Cardiac muscle cell (in vitro differentiated cells and primary cell): ENCODE data around the gene BPIFB6. TPM values are rescaled to one million over a fixed set of nuclear protein-coding genes. Genes with fewer than 3 reads are reported as not detected.

ENCODE experiments used
- DNase-seq, 2 donors: peaks; one replicate each; pipeline versions ENCODE4 v3.0.0 to v3.0.0-alpha.2; 2010 to 2017; ENCODE audit warnings: low read depth in 1 of 2, low spot score in 1 of 2
- H3K27ac ChIP-seq: fragments of 200-600 bp; sonication (generic); 2 replicates; pipeline ENCODE4 v1.5.1; 2016
- H3K27me3 ChIP-seq: fragments of 200-600 bp; sonication (generic); 2 replicates; pipeline ENCODE4 v1.6.0; 2016; ENCODE audit warnings: control low read depth
- H3K36me3 ChIP-seq: fragments of 200-600 bp; sonication (generic); 2 replicates; pipeline ENCODE4 v1.5.1; 2016; ENCODE audit warnings: control low read depth
- H3K4me1 ChIP-seq: fragments of 200-600 bp; sonication (generic); 2 replicates; pipeline ENCODE4 v1.8.1; 2017; ENCODE audit warnings: low read depth, mild to moderate bottlenecking, mixed run types
- H3K4me3 ChIP-seq: fragments of 200-600 bp; sonication (generic); 2 replicates; pipeline ENCODE4 v1.5.1; 2016; ENCODE audit warnings: mild to moderate bottlenecking
- H3K9me3 ChIP-seq: fragments of 200-600 bp; sonication (generic); 2 replicates; pipeline ENCODE4 v1.5.1; 2017; ENCODE audit warnings: low read depth, mild to moderate bottlenecking, control low read depth
- CTCF ChIP-seq: IDR thresholded peaks from 2 replicates; pipeline ENCODE4 v1.5.1; 2012; ENCODE audit warnings: low read depth, mild to moderate bottlenecking, low read length
- polyA plus RNA-seq: library from polyadenylated mRNA; unstranded; fragments of >200 nt; fragmentation: Nextera tagmentation; extraction: Ambion mirVana; gene quantifications from 2 replicates; pipeline ENCODE4 v1.2.1, GENCODE V29; 2016
- total RNA-seq: library from RNA; depleted of rRNA; stranded (reverse); fragments of >200 nt; gene quantifications from 2 replicates; pipeline ENCODE4 v1.2.3, GENCODE V29; 2016

Gene BPIFB6
- total and polyA plus RNA-seq, 2 experiments from 2014 or later: not detected

GRCh38 chr20:33021879-33022278, 9.6 kb upstream of the BPIFB6 start:
- Histone ChIP-seq H3K4me1 (no peaks in the 10 kb centered on the region), H3K36me3 (no peaks in the 10 kb centered on the region), H3K4me3 (no peak overlapping the region), H3K27me3 (no peaks in the 10 kb centered on the region), H3K9me3 (no peaks in the 10 kb centered on the region), H3K27ac (no peak overlapping the region)
- TF ChIP-seq CTCF: no peak
- DNase-seq: no peak

GRCh38 chr20:33022289-33022688, 9.2 kb upstream of the BPIFB6 start:
- no peak for DNase-seq
- Histone ChIP-seq H3K27ac (no peak overlapping the region), H3K4me1 (no peaks in the 10 kb centered on the region), H3K4me3 (no peak overlapping the region), H3K9me3 (no peaks in the 10 kb centered on the region), H3K36me3 (no peaks in the 10 kb centered on the region), H3K27me3 (no peaks in the 10 kb centered on the region)
- no peak for TF ChIP-seq CTCF

- no peaks in the 10 kb centered on the region for H3K27me3 ChIP-seq
- no peak overlapping the region for H3K4me3 ChIP-seq
- no peaks in the 10 kb centered on the region for H3K4me1 ChIP-seq
- no peak for TF ChIP-seq CTCF
- DNase-seq: no peak
- no peaks in the 10 kb centered on the region for H3K9me3 ChIP-seq
- H3K36me3 ChIP-seq: no peaks in the 10 kb centered on the region
- H3K27ac ChIP-seq: no peak overlapping the region
These were observed 8.6 kb upstream of the BPIFB6 start for GRCh38 chr20:33022694-33023438.

GRCh38 chr20:33023439-33024242, 7.8 kb upstream of the BPIFB6 start:
- no peak overlapping the region for H3K27ac ChIP-seq
- no peaks in the 10 kb centered on the region for H3K9me3 ChIP-seq
- no peak for TF ChIP-seq CTCF
- no peak overlapping the region for H3K4me3 ChIP-seq
- H3K27me3 ChIP-seq: no peaks in the 10 kb centered on the region
- DNase-seq: no peak
- no peaks in the 10 kb centered on the region for H3K4me1 ChIP-seq
- H3K36me3 ChIP-seq: no peaks in the 10 kb centered on the region

- H3K4me3 ChIP-seq: no peak overlapping the region
- no peaks in the 10 kb centered on the region for H3K9me3 ChIP-seq
- H3K27me3 ChIP-seq: no peaks in the 10 kb centered on the region
- TF ChIP-seq CTCF: no peak
- no peak for DNase-seq
- H3K36me3 ChIP-seq: no peaks in the 10 kb centered on the region
- H3K27ac ChIP-seq: no peak overlapping the region
- no peaks in the 10 kb centered on the region for H3K4me1 ChIP-seq
These were observed 7.2 kb upstream of the BPIFB6 start for GRCh38 chr20:33024243-33024560.
